ENCODE measurements around the gene EFCAB8.

DNA sequence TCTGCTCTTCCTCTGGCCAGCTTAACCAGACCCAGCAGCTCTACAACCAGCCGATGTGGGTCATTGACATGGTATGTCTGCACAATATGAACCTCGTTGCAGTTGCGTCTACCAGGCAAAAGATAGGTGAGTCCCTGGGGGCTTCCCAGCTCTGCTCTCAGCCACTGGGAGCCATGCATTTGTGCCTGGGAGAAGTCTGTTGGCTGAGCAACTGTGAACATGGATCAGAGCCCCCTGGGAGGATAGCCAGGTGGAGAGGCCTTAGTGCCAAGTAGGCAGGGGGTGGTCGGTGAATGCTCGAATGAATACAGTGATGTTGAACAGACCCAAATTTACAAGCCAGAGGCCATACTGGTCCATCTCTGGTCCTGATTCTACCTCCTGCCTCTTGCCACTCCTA is 30.6 kb downstream of the EFCAB8 start:
- TF ChIP-seq CTCF (IDR thresholded peaks at IDR 0.05; ENCODE audit: low read depth, low read length, poor library complexity, severe bottlenecking) (no peak), EZH2phosphoT487 (IDR thresholded peaks at IDR 0.05; ENCODE audit: borderline replicate concordance, low read length) (no peak)
